NCI-H446 treated with DMSO at 0.1 percent for 48 hours (cell line): ENCODE data around the gene SSUH2.

ENCODE experiments used
- DNase-seq: peaks from one replicate; lab custom pipeline; 2025; lab: John Stamatoyannopoulos, UW

Gene SSUH2

GRCh38 chr3:8610951-8611350 lies 33.6 kb downstream of the SSUH2 start:
- no peak for DNase-seq

DNA sequence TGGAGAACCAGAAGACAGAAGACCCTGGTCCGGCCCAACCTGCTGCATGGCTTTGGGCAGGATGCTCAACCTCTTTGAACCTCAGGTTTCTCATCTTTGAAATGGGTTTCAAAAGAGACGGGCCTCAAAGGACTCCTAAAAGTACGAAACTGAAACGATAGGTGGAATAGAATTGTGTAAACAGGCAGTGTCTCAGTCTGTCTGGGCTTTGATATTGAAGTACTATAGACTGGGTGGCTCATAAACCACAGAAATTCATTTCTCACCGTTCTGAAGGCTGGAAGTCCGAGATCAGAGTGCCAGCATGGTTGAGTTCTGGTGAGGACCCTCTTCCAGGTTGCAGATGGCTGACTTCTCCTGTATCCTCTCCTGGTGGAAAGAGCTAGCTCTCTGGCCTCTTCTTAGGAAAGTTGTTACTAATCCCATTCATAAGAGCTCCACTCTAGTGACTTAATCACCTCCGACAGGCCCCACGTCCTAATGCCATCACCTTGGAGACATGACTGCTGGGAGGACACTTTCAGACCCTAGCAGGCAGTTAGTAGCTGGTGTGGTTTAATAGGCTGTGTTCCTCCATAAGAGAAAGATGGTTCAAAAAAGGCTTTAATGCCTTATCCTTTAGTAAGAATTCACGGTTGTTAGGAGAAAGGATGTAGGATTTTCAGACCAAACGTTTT lies 35.7 kb downstream of the SSUH2 start:
- no peak for DNase-seq

DNA sequence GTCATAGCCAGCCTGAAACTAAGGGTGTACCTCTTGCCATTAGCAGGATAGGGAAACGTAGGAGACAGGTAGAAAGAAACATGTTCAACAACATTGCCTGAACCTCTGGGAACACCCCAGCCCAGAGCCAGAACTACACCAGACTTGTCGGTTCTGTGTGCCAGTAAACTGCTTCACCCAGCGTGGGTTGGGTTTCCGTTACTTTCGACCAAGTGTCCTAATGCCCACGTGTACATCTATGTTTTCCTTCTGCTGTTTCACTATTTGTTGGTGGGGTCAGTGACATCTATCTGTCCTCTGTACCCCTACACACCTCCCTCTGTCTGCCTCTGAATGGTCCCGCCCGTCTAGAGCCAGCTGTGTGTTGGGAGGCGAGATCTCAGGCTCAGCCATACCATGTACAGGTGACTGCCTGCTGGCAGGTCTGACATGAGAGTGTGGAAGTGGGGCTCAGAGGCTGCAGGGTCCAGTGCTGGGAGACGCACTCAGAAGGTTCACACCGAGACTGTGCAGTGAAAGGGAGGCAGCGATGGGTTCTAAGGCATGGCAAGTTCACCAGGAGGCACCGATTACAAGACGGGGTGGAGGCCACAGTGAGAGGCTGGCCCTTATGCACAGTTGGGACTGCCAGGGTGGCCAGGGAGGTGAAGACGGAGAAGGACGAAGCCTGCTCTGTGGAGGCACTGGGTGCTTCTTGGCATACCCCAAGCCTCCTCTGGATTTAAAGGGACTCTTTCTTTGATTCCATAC lies 36.4 kb downstream of the SSUH2 start:
- DNase-seq: no peak

DNA sequence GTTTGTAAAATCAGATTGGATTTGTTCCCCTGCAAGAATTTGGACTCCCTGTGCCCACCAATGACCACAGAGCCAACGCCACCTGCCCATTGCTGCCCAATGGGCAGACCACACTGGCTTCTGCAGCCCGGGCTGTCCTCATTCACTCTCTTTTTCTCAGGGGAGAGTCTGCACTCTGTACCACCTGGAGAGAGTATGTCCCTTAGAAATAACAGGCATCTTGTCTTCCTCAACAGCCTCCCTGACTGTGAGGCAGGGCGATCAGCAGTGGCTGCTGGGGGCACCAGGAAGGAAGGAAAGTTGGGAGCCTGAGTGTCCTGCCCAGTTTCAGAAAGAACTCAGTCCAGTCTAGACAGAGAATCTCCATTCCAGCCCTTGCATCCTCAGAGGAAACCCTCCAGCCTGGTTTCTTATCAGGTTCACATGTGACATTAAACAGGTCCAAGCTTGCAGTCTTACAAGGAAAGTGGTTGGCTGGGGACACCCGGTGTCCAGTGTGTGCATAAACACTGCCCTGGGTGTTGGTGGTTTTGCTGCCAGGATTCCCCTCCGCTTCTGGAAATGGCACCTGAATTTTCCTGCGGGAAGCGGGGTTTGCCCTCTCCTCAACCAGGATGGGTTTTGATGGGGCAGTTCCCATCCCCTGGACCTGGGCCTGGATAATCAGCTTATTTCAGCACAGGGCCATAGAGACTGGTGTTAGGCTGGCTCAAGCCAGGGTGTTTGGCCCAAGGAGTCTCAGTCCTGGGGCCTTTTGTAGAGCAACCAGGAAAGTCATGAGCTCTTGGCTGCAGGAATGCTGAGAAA lies 37.2 kb downstream of the SSUH2 start:
- no peak for DNase-seq

DNA sequence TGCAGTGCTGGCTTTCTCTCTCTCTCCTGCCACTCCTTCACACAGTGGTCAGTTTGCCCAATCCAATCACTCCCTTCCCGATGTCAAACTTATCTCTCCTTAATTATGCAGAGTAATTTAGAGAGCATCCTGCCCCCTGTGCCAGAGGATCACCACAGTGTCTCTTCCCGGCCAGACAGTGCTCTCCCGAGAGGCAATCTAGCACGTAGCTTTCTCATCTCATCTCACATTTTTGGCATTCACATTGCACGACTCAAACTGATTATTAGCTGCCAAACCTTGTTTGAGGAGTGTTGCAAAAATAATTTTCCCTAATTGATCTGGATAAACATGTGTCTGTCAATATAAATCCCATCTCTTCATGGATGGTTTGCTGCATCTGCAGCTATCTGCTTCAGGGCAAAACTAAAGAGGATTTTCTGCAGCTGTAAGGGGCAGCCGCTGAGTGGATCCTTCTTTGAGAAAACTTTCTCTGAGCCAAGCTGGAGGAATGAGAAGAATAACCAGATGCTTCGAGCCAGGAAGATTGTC lies 37.8 kb downstream of the SSUH2 start:
- no peak for DNase-seq

GRCh38 chr3:8604988-8605387 lies 39.6 kb downstream of the SSUH2 start:
- DNase-seq: no peak

- DNase-seq: no peak
Observed at GRCh38 chr3:8604006-8604405, 40.6 kb downstream of the SSUH2 start.

GRCh38 chr3:8603115-8603710 lies 41.4 kb downstream of the SSUH2 start:
- no peak for DNase-seq

GRCh38 chr3:8600457-8600856 lies 44.1 kb downstream of the SSUH2 start:
- DNase-seq: no peak

DNA sequence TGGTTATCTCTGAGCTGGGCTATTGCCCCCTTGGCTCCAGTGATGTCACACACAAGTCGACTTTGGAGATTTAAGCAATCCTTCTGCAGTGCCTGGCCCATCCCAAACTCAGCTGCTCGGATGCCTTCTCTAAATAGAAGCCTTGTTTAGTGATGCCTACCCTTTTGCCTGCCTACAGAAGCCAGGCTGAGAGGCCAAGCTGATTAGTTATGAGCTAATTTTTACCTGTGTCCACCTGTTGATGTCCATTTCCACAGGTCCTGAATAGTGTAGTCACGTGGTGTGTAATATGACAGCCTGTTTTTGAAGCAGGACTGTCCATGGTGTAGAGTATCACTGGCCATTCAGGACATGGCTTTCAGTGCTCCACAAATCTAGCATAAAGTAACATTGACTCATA lies 45.5 kb downstream of the SSUH2 start:
- DNase-seq: no peak

GRCh38 chr3:8597219-8597853 lies 47.3 kb downstream of the SSUH2 start:
- no peak for DNase-seq

GRCh38 chr3:8596321-8597218 lies 48.0 kb downstream of the SSUH2 start:
- no peak for DNase-seq

DNA sequence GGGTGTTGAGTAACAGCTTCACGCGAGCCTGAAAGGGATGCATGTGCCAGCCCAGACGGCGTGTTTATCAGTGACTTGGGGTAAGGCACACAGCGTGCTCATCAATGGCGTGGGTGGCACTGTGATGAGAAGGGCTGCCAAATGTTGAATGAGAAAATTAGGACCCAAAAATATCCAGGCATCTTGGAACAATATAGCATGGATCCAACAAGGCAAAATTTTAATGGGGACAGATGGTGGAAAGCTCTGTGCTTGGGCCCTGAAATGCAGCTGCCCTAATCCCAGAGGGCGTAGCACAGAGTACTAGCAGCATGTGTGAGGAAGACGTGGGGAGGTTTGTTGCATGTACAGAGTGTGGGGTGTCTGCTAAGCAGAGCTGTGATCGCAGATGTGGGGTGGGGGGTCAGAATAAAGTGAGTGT lies 48.9 kb downstream of the SSUH2 start:
- DNase-seq: no peak

- no peak for DNase-seq
Observed at GRCh38 chr3:8595252-8595651, 49.3 kb downstream of the SSUH2 start.

DNA sequence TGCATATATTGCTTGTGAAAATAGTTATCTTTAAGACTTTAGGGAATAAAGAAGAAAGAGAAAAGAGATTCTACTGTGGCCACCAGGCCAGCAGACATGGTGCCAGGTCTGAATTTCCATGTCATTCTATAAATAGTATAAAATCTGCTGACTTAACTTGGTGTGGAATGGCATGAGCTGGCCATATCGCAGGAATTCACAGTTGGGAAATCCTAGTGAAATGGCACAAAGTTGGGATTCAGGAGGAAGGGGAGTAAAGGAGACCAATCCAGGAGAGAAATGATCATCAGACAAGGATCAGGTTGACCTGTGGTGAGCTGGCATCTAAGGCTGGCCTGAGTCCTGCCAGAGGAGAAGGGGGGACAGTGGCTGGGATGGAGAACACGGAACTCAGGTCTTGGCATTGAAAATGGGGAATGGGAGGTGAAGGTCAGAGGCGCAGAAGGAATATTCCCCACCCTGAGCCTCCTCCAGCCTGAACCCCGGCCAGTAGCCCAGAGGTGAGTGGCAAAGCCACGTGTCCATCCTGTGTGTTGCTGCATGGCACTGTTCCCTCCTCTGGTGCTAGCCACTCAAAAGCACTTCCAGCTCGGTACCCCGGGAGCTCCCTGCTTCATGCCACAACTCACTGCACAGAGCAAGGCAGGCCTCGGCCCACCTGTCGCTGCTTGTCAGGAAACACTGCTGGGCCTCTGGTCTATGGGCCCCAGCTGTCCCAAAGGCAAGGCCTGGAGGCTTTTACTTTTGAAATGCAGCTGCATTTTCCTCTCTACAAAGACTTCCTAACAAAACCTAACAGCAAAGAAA lies 51.4 kb downstream of the SSUH2 start:
- DNase-seq: no peak

DNA sequence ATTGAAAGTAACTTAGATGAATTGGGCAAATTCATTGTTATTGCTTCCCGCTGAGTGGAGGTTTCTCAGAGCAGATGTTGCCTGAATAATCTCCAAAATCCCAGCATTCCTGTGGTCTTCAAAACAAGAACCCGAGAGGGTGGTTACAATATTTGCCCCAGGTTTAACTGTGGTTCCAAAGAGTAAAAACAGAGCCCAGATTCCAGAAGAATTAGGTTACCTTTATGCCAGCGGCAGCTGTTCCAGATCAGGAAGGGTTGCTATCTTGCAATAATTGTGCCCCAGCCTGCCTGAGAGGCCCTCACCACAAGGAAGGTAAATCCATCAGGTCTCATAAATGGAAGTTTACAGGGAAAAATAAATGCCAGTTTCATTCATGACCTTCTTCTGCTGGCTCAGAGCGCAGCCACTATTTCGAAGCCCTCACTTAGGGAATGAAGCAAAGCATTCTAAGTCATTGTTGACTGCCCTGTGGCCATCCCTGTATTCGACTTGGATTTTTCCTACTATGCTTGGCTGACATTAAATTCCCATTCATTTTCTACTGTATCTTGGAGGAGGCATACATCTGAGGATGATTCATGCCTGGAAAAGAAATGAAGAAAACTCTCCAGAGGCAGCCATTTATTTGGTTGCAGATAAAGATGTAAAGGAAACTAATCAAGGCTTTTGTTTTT lies 54.6 kb downstream of the SSUH2 start:
- no peak for DNase-seq

GRCh38 chr3:8584661-8585060 lies 59.9 kb downstream of the SSUH2 start:
- no peak for DNase-seq

DNA sequence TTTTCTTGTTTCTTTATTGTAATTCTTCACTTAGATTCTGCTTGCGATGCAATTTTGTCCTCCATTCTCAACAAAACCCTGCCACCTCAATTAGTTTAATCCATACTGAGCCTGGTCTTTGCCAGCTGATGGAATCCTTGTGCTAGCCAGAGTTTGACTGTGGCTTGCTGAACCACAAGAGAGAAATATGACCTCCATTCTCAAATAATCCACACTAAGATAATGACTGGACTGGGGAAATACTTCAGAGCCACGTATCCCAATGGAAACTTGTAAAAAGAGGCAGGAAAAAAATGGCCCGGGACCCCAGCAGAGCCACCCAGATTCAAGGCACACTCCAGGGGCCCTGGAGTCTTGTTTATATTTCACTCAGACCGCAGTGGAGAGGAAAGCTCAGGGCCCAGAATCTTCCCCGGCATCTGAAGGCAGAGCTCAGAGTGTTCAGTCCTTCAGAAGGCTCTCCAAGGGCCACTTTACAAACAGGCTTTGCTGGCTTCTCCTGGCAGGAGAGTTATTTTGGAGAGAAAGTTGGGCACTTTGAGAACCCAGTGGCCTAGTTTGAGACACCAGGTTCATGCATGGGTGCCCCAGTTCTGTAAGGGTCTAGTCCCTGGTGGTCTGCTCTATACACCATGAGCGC lies 62.7 kb downstream of the SSUH2 start:
- no peak for DNase-seq

GRCh38 chr3:8581373-8581772 lies 63.2 kb downstream of the SSUH2 start:
- no peak for DNase-seq
